NCI-H2227 treated with DMSO at 0.1 percent for 48 hours (cell line): ENCODE measurements around the gene CEP95.

Source experiments
- DNase-seq: peaks from one replicate; lab custom pipeline; 2025; lab: John Stamatoyannopoulos, UW

The CEP95 gene

DNA sequence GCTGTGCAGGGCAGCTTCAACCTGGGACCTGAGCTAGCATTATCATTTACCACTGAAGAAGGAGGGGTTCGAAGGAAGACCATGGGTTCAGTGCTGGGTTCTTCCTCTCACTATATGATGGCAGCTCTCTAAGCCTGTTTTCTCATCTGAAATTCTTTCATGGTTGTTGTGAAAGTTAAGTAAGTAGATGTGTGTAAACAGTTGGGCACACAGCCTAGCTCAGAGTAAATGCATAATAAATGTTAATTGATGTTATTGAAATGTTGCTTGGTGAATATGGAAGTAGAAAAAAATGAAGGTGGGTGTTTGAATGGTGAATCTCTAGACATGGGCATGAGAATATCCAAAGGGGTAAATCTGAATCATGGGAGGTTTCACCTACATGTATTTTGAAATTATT is 9.1 kb downstream of the CEP95 start:
- no peak for DNase-seq

DNA sequence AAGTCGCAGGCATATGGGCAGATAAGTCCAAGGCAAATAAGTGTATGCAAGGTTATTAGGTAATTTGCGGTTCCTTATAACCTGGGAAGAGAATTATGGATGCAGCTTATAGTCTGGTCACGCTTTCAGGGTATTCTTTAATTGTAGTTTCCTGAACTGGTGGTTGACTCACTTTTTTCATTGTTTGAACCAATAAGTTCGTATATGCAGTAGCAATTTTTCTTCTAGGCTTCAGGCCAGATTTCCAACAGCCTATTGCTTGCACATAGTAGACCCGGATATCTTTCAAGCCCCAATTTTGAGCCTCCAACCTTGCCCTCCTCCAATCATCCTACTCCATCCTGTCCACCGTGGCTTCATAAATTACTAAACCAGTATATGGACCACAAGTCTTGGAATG is 12.8 kb downstream of the CEP95 start:
- DNase-seq = no peak

DNA sequence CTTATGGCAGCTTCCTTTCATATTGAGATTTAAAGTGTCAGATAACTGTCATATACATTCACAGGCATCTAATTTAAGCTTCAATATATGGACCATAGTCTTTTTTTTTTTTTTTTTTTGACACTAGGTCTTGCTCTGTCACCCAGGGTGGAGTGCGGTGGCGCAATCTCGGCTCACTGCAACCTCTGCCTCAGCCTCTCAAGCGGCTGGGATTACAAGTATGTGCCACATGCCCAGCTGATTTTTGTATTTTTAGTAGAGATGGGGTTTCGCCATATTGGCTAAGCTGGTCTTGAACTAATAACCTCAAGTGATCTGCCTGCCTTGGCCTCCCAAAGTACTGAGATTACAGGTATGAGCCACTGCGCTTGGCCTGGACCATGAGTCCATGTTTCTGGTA is 13.6 kb downstream of the CEP95 start:
- no peak for DNase-seq

DNA sequence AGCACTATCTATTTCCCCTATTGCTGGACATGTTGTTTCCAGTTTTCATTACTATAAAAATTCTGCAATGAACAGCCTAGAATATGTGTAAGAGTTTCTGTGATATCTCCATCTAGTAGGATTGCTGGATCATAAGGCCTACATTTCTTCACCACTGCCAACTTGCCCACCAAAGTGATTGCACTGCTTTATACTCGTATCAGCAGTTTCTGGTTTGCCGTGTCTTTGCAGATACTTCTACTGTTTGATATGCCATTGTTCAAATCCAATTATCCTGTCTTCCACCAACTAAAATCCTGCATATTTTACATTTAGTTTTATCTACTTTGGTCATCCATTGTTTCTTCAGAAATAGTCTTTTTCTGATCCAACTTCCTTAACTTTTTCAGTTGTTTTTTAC is 21.1 kb downstream of the CEP95 start:
- no peak for DNase-seq

DNA sequence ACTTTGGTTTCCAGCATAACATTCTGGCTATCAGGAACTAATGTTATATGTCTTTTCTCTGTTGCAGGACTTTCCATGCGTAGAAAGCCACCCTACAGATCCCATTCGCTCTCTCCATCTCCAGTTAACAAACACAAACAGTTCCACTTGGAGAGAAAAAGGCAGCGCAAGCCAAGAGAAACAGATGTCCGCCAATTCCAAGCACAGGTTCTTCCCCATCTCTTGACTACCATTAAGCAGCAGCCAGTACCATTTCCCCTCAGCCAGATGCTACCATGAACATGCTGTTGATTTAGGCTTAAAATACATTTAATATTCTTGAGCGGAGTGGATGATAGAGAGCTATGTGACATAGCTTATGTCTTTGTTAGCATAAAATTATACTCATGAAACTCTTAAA is 22.4 kb downstream of the CEP95 start:
- no peak for DNase-seq

DNA sequence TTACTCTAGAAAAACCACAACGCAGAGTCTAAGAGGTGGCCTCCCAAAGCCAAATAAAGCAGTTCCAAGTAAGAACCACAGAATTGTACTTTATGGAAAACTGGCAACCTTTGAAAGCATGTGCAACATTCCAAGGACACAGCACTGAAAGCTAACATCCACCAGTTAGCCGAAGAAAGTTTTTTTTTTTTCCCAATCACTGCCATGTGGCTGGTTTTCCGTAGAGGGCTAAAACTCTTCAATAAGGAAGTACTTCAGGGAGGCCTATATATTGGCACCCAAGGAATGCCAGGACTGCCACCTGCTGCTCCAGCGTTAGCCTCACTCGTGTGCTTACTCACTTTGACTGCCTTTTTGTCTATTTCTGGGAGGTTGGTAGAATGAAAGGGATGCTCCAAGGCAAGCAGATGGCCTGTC is 25.2 kb downstream of the CEP95 start:
- no peak for DNase-seq

DNA sequence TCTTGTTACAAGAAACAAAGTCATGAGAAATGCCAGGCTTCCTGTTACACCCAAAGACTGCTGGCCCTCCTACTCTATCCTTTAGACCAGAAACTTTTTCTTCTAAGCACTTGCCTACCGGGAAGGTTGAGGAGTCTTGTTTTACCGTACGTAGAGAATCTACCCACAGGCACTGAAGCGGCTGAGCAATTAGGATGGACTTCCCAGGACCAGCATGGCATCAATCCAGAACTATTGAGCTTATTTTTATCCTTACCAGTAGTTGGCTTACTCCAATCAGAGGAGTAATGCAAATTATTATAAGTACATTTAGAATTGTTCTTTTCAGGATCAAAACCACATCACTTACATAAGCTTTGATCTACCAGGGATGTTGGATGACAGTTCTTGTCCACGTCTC is 25.6 kb downstream of the CEP95 start:
- DNase-seq = no peak

DNA sequence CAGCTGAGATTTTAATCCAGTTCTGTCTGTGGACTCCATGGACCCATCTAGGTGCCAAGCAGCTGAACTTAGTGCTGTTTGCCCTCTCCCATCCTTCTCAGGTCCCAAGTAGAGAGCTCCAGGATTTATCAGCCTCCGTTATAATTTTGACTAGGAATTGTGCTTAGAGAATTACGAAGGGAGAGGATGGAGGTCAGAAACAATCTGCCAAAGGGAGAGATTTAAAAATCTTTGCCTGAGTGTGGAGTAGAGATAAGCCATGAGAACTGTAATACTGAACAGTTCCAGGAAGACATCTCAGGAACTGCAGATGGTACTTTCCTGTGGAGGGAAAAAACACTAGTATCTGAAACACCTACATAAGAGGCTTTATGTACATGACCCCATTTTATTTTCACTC is 27.0 kb downstream of the CEP95 start:
- DNase-seq = no peak

DNA sequence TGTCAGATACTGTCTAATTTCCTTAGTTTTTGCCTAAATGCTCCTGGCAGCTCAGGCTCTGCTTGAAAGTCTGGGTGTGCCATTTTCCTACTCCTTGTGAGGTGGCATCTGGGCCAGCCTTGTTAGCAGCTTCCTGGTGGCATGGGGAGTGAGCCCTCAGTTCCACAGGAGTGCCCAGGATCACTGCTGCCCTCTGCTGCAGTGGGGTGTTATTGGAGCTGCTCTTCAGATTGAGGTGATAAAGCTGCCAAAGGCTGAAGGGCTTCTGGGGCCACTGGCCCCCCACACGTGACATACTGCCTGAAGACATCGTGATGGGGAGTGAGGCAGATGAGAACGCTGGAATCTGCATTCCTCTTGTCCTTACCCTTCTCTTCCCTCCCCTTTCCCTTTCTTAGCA is 27.4 kb downstream of the CEP95 start:
- DNase-seq = no peak

DNA sequence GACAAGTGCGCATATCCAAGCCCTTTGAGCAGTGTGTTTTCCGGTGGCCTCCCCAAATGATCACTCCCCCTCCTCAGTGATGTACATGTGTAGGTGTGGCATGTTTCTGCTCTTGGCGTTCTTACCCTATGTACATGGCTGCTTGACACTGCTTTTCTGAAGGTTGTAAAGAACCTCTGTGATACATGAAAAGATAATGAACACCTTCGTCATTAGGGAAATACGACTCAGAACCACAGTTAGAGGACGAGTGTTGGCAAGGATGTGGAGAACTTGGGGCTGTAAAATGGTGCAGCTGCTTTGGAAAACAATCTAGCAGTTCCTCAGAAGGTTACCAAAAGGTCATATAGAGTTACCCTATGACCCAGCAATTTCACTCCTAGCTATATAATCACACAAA is 28.6 kb downstream of the CEP95 start:
- DNase-seq = no peak

DNA sequence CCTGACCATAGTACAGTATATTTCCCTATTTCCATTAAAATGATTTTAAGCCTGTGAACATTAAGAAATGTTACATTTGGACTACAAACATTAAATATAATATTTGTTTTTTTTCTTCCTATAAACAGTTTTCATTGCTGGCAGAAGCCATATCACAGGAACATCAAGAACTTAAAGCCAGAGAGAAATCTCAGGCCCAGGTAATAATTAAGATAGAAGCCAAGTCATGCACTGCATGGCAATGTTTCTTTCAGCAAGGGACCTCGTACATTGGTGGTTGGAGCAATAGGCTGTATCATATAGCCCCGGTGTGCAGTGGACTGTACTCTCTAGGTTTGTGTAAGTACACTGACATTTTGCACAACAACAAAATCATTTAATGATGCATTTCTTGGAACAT is 30.1 kb downstream of the CEP95 start:
- no peak for DNase-seq

DNA sequence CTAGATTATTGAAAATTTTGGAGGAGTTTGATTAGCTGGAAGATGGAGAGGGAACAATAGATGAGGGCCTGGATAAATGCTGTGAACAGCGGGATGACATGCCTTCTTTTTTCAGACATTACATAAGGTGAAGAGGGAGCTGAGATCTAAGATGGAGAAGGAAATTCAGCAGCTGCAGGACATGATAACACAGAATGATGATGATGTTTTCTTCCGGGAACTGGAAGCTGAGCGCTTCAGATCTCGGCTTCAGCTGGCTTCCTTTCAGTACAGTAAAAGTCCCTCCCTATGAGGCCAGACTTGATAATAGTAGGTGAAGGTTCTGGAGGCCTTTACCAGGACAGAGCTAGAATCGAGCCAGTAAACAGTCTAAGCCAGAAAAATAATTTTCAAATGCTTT is 30.7 kb downstream of the CEP95 start:
- no peak for DNase-seq

DNA sequence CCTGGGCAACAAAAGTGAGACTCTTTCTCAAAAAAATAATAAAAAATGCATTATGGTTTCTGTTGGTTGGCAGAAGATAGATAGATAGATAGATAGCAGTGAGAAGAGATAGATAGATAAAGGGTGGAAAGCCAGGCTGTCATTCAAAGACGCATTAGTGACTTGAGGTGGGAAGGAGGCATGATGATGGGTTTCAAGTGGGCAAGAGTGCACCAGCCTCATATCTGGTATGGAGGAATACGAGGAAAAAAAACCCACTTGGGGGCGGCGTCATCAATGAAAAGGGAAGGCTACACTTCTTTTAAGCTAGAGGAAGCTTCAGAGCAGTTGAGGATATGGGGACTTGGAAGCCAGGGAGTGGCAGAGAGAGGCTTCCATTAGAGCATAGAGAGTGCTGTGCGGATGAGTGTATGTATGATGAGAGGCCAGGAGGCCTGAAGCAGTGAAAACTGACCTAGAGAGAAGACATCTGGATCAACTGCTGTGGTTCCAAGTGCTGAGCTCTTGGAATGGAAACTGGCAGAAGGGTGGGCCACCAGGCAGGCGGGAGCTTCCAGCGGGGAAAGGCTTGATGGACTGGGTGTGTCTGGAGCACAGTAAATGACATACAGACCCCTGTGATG is 31.8 kb downstream of the CEP95 start:
- DNase-seq = no peak

DNA sequence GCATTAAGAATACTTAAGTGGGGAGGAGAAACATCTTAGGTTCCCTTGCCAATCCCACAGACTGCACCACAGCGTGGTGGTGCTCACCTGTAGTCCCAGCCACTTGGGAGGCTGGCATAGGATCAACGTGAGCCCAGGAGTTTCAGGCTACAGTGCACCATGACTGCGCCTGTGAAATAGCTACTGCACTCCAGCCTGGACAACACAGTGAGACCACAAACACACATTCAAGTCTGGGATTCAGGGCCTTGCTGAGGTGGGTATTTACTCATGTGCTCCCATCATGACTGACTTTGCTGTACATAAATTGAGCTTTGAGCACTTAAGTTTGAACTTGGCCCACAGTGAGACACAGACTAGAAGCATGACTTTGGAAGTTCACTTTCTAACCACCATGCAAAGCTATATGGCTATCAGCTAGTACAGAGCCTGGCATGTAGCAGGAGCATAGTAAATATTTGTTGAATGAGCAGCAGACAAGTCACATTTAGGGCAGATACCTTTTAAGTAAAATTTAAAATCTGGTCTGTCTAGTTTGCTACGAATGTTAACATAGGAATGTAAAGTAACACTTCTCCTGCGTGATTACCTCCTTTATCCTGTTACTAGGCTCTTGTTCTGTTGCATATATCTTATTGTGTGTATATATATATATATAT is 33.5 kb downstream of the CEP95 start:
- DNase-seq = no peak

DNA sequence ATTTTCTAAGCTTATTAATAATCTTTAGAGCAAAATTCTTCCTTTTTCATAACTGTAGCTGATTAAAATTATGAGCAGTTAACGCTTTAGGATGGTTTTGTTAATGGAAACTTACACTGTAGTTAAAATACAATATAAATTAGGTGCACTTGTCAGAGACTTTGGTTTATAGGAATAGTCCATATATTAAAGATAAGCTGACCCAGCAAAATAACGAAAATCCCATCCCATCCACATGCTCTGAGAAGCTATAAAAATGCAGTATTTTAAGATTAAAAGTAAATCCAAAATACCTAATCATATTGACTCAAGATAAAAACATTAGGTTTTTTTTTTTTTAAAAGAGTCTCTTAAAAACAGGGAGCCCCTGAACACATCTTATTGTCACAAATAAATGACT is 38.0 kb downstream of the CEP95 start:
- no peak for DNase-seq

DNA sequence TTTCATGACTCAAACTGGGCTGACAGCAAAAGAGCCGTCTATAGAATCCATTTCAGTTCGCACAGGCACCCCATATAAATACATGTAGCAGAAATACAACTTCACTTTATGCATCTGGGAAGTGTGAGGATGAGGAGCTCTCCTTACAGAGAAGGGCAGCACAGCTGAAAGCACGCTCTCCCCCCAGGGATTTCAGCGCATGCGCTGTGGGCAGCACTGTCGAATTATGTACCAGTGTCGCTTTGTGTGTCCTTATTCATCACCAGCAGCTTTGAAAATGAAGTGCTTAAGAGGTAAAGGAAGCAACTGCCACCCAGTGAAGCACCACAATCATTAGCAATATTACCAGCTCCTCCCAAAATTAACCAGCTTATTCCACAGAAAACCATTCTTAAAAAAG is 39.9 kb downstream of the CEP95 start:
- no peak for DNase-seq

DNA sequence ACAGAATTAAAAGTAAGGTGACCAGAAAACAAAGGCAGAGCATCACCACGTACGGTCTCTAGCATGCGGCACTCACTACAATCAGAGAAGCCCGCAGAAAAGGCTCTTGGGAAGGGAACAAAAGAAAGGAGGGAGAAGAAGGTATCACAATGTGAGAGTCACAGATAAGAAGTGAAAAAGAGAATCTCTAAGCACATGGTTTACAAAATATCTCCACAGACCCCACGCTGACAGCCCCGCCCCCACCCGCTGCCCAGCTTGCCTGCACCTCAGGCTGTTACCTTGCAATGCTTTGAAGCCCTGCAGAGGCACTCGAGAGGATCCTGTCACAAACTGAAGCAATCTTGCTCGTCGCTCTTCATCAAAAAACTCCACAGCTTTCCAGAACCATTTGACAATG is 40.5 kb downstream of the CEP95 start:
- DNase-seq = no peak

DNA sequence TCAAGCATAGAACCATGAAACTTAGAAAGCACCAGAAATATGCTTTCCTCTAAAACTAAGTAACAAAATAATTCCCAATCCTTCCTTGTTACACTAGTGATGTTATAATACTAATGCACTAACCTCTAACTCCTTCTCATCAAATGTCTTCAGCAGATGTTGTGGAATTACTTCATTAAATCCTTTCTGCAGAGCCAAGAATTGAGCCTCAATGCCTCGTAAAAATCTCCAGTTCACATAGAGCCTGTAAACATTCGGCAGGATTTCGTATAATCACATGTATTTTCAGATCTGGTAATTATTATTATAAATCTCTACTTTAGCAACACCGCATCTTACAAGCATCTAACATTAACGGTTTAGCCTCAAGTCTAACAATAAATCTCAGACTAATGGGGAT is 44.7 kb downstream of the CEP95 start:
- DNase-seq = no peak

DNA sequence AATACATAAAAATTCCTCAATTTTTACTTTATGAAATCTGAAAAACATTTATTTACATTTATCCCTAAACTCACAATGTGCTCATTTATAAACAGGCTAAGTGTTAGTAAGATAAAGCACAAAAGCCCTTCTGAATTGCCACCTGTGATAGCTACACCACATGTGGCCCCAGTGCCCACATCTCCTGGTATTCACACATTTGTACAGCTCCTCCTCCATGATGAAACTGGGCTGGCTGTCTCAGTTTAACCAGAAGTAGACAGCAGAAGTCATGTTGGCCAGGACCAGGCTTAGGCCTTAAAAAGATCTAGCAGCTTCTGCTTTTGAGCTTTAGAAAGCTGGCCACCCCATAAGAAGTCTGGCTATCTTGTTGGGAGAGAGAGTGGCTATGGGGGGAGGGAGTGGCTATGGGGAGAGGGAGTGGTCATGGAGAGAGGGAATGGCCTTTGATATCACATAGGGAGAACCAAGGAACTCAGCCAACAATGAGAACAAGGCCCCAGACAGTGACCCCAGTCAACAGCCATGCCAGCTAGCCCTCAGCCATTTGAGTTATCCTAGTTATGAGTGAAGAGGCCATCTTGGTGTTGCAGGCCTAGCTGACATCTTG is 47.4 kb downstream of the CEP95 start:
- no peak for DNase-seq

DNA sequence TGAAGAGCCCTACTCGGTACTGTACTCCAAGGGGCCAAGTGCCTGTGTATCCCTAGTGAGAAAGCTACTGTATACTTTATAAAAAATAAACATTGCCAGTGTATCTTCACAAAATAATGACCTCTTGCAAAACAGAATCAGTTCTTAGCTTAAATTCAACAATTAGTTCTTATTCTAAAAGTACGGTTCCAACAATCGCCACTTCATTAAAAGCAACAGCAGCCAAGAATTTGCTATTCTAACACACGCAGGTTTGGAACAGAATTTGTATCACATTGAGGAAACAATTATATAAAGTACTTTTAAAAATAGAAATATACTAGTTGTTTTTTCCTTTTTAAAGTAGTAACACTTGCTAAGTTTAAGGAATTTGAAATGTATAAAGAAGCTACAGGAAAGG is 48.5 kb downstream of the CEP95 start:
- no peak for DNase-seq

DNA sequence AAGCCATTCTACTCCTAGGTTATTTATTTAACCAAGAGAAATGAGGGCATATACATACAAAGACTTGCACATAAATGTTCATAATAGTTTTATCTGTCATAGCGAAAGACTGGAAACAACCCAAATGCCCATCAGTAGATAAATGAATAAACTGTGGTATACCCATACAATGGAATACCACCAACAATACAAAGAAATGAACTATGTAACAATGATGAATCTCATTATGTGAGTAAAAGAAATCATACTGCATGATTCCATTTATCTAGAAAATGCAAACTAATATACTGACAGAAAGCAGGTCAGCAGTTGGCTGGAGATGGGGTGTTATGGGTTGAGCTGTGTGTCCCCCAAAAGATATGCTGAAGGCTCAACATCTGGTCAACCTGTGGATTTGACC is 57.3 kb downstream of the CEP95 start:
- DNase-seq = no peak

DNA sequence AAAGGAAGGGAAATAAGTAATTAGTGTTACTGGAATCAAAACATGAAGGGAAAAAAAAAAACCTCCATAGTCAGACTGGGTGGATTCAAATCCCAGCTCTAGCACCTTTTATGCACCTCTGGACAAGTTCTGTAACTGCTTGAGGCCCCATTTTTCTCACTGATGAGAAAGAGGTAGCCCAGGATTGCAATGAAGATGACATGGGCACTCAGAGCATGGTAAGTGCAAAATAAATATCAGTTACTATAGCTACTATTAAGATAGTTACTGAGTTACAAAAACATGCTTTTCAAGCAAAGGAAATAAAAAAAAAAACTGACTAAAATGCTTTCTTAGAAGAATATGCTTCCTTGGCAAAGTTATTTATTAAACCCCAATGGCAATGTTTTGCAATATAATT is 58.8 kb downstream of the CEP95 start:
- DNase-seq = no peak

DNA sequence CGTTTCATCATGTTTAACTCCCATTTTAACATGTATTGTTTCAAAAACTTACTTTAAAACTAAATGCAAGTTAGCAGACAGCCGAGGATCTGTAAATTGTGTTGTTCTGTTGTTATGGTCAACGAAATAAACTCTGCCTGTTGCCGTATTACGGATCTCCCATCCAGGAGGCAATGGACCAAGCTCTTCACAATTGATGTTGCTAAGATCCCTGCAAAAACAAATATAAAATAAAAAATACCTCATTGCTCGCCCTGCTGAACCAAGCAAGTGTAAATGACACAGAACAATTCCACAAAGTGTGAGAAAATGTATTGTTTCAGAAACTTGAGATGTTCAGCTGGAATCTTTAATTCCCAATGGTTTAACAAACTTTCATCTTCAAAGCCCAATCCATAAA is 65.0 kb downstream of the CEP95 start:
- no peak for DNase-seq

DNA sequence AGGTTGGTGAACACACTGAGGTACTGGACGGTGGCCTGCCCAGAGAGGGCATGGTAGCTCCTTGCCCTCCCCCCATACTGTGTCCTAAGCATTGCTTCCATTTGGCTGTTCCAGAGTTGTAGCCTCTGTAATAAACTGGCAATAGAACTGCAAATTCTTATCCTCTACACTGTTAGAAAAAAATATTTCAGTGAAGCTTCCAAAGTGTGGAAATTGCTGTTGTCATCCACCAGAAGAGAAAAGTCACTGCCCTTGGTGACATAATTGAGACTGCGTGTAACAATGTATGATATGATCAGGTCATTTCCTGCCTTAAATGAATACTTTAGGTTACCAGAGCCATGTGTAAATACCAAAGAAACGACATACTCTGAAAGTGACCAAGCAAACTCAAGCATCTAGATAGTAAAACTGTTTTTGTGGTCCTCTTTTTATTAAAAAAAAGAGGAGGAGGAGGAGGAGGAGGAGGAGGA is 65.9 kb downstream of the CEP95 start:
- DNase-seq = no peak
